Activated effector memory CD4-positive, alpha-beta T cell treated with Interleukin-2 at 50 U/mL for 16 hours (primary cell): ENCODE measurements around the gene MIAT.

ENCODE experiments used
- DNase-seq: peaks from one replicate; pipeline ENCODE4 v3.0.0-alpha.2; 2020

The MIAT gene

GRCh38 chr22:26632422-26633155 is 24.8 kb upstream of the MIAT start:
- DNase-seq = no peak

GRCh38 chr22:26634189-26634588 is 23.2 kb upstream of the MIAT start:
- DNase-seq = no peak

- no peak for DNase-seq
These were observed 22.3 kb upstream of the MIAT start for GRCh38 chr22:26635117-26635516.

GRCh38 chr22:26636296-26636695 is 21.1 kb upstream of the MIAT start:
- no peak for DNase-seq

- peak; percentile 68 for DNase-seq
These were observed 14.6 kb upstream of the MIAT start for GRCh38 chr22:26642465-26643417.

- DNase-seq = no peak
These were observed 13.8 kb upstream of the MIAT start for GRCh38 chr22:26643418-26644100.

GRCh38 chr22:26646158-26646557 is 11.2 kb upstream of the MIAT start:
- DNase-seq = no peak

GRCh38 chr22:26648011-26648497 is 9.3 kb upstream of the MIAT start:
- peak; percentile 47 for DNase-seq

GRCh38 chr22:26648528-26649388 is 8.6 kb upstream of the MIAT start:
- no peak for DNase-seq

- no peak for DNase-seq
These were observed 6.5 kb upstream of the MIAT start for GRCh38 chr22:26650722-26651421.

GRCh38 chr22:26651815-26652214 is 5.6 kb upstream of the MIAT start:
- no peak for DNase-seq

GRCh38 chr22:26658161-26658560 is 773 bp downstream of the MIAT start:
- peak; percentile 2 for DNase-seq

GRCh38 chr22:26658671-26659478 is 1.5 kb downstream of the MIAT start:
- DNase-seq = peak; percentile 71

GRCh38 chr22:26660356-26660755 is 3.0 kb downstream of the MIAT start:
- no peak for DNase-seq

GRCh38 chr22:26660961-26661578 is 3.7 kb downstream of the MIAT start:
- no peak for DNase-seq

GRCh38 chr22:26662160-26662559 is 4.8 kb downstream of the MIAT start:
- no peak for DNase-seq

GRCh38 chr22:26663374-26663923 is 6.1 kb downstream of the MIAT start:
- DNase-seq = no peak

- no peak for DNase-seq
These were observed 8.4 kb downstream of the MIAT start for GRCh38 chr22:26665813-26666231.

- DNase-seq = no peak
These were observed 9.8 kb downstream of the MIAT start for GRCh38 chr22:26667140-26667539.

- no peak for DNase-seq
These were observed 11.7 kb downstream of the MIAT start for GRCh38 chr22:26669060-26669481.
